ENCODE data around the gene FAM209A. TPM values are rescaled to one million over a fixed set of nuclear protein-coding genes. Genes with fewer than 3 reads are reported as not detected.

FAM209A gene
- total RNA-seq, 4 donors from 2014 or later, result not detected

GRCh38 chr20:56570832-56571231, 46.3 kb downstream of the FAM209A start:
- in situ Hi-C loops (cut with MboI; ENCODE audit: low pct_ligation_motif_present in 1 of 4, low pct_unique_long_range_greater_than_20kb in 1 of 4, low sequenced_read_pairs in 3 of 4) (loop anchor here in 3 of 4 donors (25.0 kb wide), 2 partner anchors 491 to 766 kb away; partner anchors contain the start of gene SPO11 (in 2 of the 3)), intact Hi-C loops (cut with DNase I; ENCODE audit: low total_unique reads) (no loop called here)
- Histone ChIP-seq H3K4me1 (no peaks in the 10 kb centered on the region), H3K9me3 (no peaks in the 10 kb centered on the region), H3K4me3 (no peak overlapping the region), H3K27ac (no peak overlapping the region), H3K36me3 (no peaks in the 10 kb centered on the region), H3K27me3 (no peaks in the 10 kb centered on the region)
- DNase-seq, result no peak
- TF ChIP-seq POLR2AphosphoS5 (IDR thresholded peaks at IDR 0.05) (no peak), EP300 (IDR thresholded peaks at IDR 0.05; ENCODE audit: low read depth) (no peak), CTCF (IDR thresholded peaks at IDR 0.05) (no peak), POLR2A (IDR thresholded peaks at IDR 0.05) (no peak)
- WGBS, 2 donors (ENCODE audit: low coverage in 1 of 2), result 56% methylated on average over 2 of the region's 2 CpGs; no CpG with 5 or more reads in 1 of the 2 donors

- no peak for DNase-seq
- in situ Hi-C loops (cut with MboI; ENCODE audit: low pct_ligation_motif_present in 1 of 4, low pct_unique_long_range_greater_than_20kb in 1 of 4, low sequenced_read_pairs in 3 of 4), result loop anchor here in 3 of 4 donors (25.0 kb wide), 2 partner anchors 490 to 765 kb away; partner anchors contain the start of gene SPO11 (in 2 of the 3)
Observed at GRCh38 chr20:56572172-56572571, 47.6 kb downstream of the FAM209A start.

GRCh38 chr20:56573986-56574385, 49.4 kb downstream of the FAM209A start:
- Histone ChIP-seq H3K27me3 (no peaks in the 10 kb centered on the region), H3K27ac (no peak overlapping the region), H3K4me1 (no peaks in the 10 kb centered on the region), H3K36me3 (no peaks in the 10 kb centered on the region), H3K4me3 (no peak overlapping the region), H3K9me3 (no peaks in the 10 kb centered on the region)
- DNase-seq, result no peak
- in situ Hi-C loops (cut with MboI; ENCODE audit: low pct_ligation_motif_present in 1 of 4, low pct_unique_long_range_greater_than_20kb in 1 of 4, low sequenced_read_pairs in 3 of 4), result loop anchor here in 3 of 4 donors (25.0 kb wide), 2 partner anchors 488 to 763 kb away; partner anchors contain the start of gene SPO11 (in 2 of the 3)
- no peak for TF ChIP-seq POLR2AphosphoS5 (IDR thresholded peaks at IDR 0.05)
- no peak for TF ChIP-seq CTCF (IDR thresholded peaks at IDR 0.05)
- no peak for TF ChIP-seq EP300 (IDR thresholded peaks at IDR 0.05; ENCODE audit: low read depth)
- no peak for TF ChIP-seq POLR2A (IDR thresholded peaks at IDR 0.05)
- intact Hi-C loops (cut with DNase I; ENCODE audit: low total_unique reads), result no loop called here
- WGBS, 2 donors (ENCODE audit: low coverage in 1 of 2), result 96% methylated on average over 5 of the region's 5 CpGs; no CpG with 5 or more reads in 1 of the 2 donors

More at GRCh38 chr20:56572172-56572571, 47.6 kb downstream of the FAM209A start:
- TF ChIP-seq POLR2AphosphoS5 (IDR thresholded peaks at IDR 0.05), result no peak
- TF ChIP-seq POLR2A (IDR thresholded peaks at IDR 0.05), result no peak
- no peak for TF ChIP-seq EP300 (IDR thresholded peaks at IDR 0.05; ENCODE audit: low read depth)
- TF ChIP-seq CTCF (IDR thresholded peaks at IDR 0.05), result no peak
- H3K27me3 ChIP-seq, result no peaks in the 10 kb centered on the region
- H3K4me3 ChIP-seq, result no peak overlapping the region
- H3K4me1 ChIP-seq, result no peaks in the 10 kb centered on the region
- no peaks in the 10 kb centered on the region for H3K36me3 ChIP-seq
- WGBS, 2 donors (ENCODE audit: low coverage in 1 of 2), result 81 to 84% methylated on average over 2 to 4 of the region's 4 CpGs
- no peak overlapping the region for H3K27ac ChIP-seq
- H3K9me3 ChIP-seq, result no peaks in the 10 kb centered on the region
- intact Hi-C loops (cut with DNase I; ENCODE audit: low total_unique reads), result no loop called here

- in situ Hi-C loops (cut with MboI; ENCODE audit: low pct_ligation_motif_present in 1 of 4, low pct_unique_long_range_greater_than_20kb in 1 of 4, low sequenced_read_pairs in 3 of 4) (loop anchor here in 3 of 4 donors (25.0 kb wide), 2 partner anchors 488 to 763 kb away; partner anchors contain the start of gene SPO11 (in 2 of the 3)), intact Hi-C loops (cut with DNase I; ENCODE audit: low total_unique reads) (loop anchor here (5.0 kb wide), 1 partner anchor 167 kb away; no protein-coding TSS in a partner anchor)
- H3K4me1 ChIP-seq, result no peaks in the 10 kb centered on the region
- 79 to 85% methylated on average over 4 to 10 of the region's 10 CpGs for WGBS, 2 donors (ENCODE audit: low coverage in 1 of 2)
- TF ChIP-seq EP300 (IDR thresholded peaks at IDR 0.05; ENCODE audit: low read depth) (no peak), CTCF (IDR thresholded peaks at IDR 0.05) (no peak), POLR2AphosphoS5 (IDR thresholded peaks at IDR 0.05) (no peak), POLR2A (IDR thresholded peaks at IDR 0.05) (no peak)
- H3K36me3 ChIP-seq, result no peaks in the 10 kb centered on the region
- DNase-seq, result no peak
- no peak overlapping the region for H3K27ac ChIP-seq
- H3K27me3 ChIP-seq, result no peaks in the 10 kb centered on the region
- no peak overlapping the region for H3K4me3 ChIP-seq
- no peaks in the 10 kb centered on the region for H3K9me3 ChIP-seq
Observed at GRCh38 chr20:56574531-56575142, 50.1 kb downstream of the FAM209A start.

Measured in transverse colon (tissue), 4 donors.